B cell (primary cell): ENCODE data around the gene ATRNL1. TPM values are rescaled to one million over a fixed set of nuclear protein-coding genes. Genes with fewer than 3 reads are reported as not detected.

Source experiments
- ATAC-seq: fragments of 200-7000 bp; cut with Tn5 transposase; one replicate; pipeline ENCODE4 v1.10.0; 2021; ENCODE audit warnings: low read depth, mild to moderate bottlenecking, moderate number of reproducible peaks, moderate library complexity
- CTCF ChIA-PET: fragments of 350-600 bp; sonication (Branson Sonifier 250); formaldehyde crosslinking; loops from one replicate; lab custom pipeline; 2021; ENCODE audit warnings: antibody characterized with exemption, inconsistent platforms; lab: Charles Lee
- POLR2A ChIA-PET: fragments of 350-600 bp; sonication (Branson Sonifier 250); formaldehyde crosslinking; loops from one replicate; lab custom pipeline; 2021; ENCODE audit warnings: antibody characterized with exemption; lab: Charles Lee
- DNase-seq: peaks from one replicate; pipeline ENCODE4 v3.0.0; 2013
- H2AFZ ChIP-seq: 2 replicates; pipeline ENCODE4 v1.6.1; 2012; ENCODE audit warnings: mild to moderate bottlenecking, low read depth, low read length; ENCODE audit not compliant: insufficient read depth, poor library complexity, severe bottlenecking
- H3K27ac ChIP-seq, 2 donors: 1 replicate in 1 of 2; 2 replicates in 1 of 2; pipeline ENCODE4 v1.5.1; 2012 to 2013; ENCODE audit warnings: low read length in 2 of 2, mild to moderate bottlenecking in 2 of 2, moderate library complexity in 1 of 2
- H3K27me3 ChIP-seq, 4 experiments: fragments of 200-600 bp in 1 of 4; sonication (generic) in 1 of 4; replicated peaks in 1 of 4; 1 replicate in 2 of 4; 2 replicates in 2 of 4; pipeline versions ENCODE4 v1.6.1 to v1.7.0; 2013 to 2016; ENCODE audit warnings: low read length in 3 of 4, mild to moderate bottlenecking in 2 of 4, mixed read lengths in 1 of 4, moderate library complexity in 1 of 4; ENCODE audit not compliant: insufficient read depth in 4 of 4, control insufficient read depth in 3 of 4; ENCODE audit errors: control extremely low read depth in 1 of 4
- H3K36me3 ChIP-seq, 2 experiments: replicated peaks in 1 of 2; 1 replicate in 1 of 2; 2 replicates in 1 of 2; pipeline versions ENCODE4 v1.6.1 to v1.7.1; 2013; ENCODE audit warnings: low read length in 1 of 2; ENCODE audit not compliant: insufficient read depth in 2 of 2, control insufficient read depth in 1 of 2; ENCODE audit errors: control extremely low read depth in 1 of 2, extremely low read depth in 1 of 2
- H3K4me1 ChIP-seq, 2 donors: fragments of 200-600 bp in 1 of 2; sonication (generic) in 1 of 2; 1 replicate in 1 of 2; 2 replicates in 1 of 2; pipeline versions ENCODE4 v1.5.1 to v1.6.1; 2013 to 2017; ENCODE audit warnings: low read length in 2 of 2; ENCODE audit not compliant: control insufficient read depth in 2 of 2, insufficient read depth in 2 of 2
- H3K4me2 ChIP-seq: replicated peaks from 2 replicates; pipeline ENCODE3; 2012; ENCODE audit warnings: mild to moderate bottlenecking, low read depth, low read length; ENCODE audit not compliant: poor library complexity, severe bottlenecking
- H3K4me3 ChIP-seq, 5 experiments: fragments of 200-600 bp in 1 of 5; sonication (generic) in 1 of 5; 1 replicate in 3 of 5; 2 replicates in 2 of 5; pipeline versions ENCODE4 v1.5.1 to v1.7.0; 2011 to 2016; ENCODE audit warnings: low read length in 4 of 5, mild to moderate bottlenecking in 4 of 5, low read depth in 2 of 5, control low read depth in 1 of 5, moderate library complexity in 1 of 5; ENCODE audit not compliant: insufficient read depth in 1 of 5; ENCODE audit errors: control extremely low read depth in 1 of 5, extremely low read depth in 1 of 5
- H3K79me2 ChIP-seq: fragments of 200-600 bp; sonication (generic); one replicate; pipeline ENCODE4 v1.6.0; 2016; ENCODE audit warnings: low read length; ENCODE audit not compliant: control insufficient read depth, insufficient read depth
- H3K9ac ChIP-seq: fragments of 200-600 bp; sonication (generic); 2 replicates; pipeline ENCODE4 v1.6.1; 2017; ENCODE audit warnings: mild to moderate bottlenecking, low read length, moderate library complexity
- H3K9me3 ChIP-seq, 3 donors: one replicate each; pipeline versions ENCODE4 v1.6.1 to v1.7.1; 2013; ENCODE audit warnings: low read length in 2 of 3; ENCODE audit not compliant: control insufficient read depth in 2 of 3, insufficient read depth in 1 of 3; ENCODE audit errors: control extremely low read depth in 1 of 3
- H4K20me1 ChIP-seq: 2 replicates; pipeline ENCODE4 v1.6.0; 2012; ENCODE audit warnings: mild to moderate bottlenecking, low read length; ENCODE audit not compliant: insufficient read depth, control insufficient read depth, poor library complexity, severe bottlenecking
- H3K27ac Mint-ChIP-seq: one replicate; pipeline ENCODE4 v1.8.0; 2021; ENCODE audit warnings: mixed read lengths
- H3K27me3 Mint-ChIP-seq: one replicate; pipeline ENCODE4 v1.8.0; 2021; ENCODE audit warnings: mixed read lengths
- H3K4me1 Mint-ChIP-seq: one replicate; pipeline ENCODE4 v1.8.0; 2021; ENCODE audit warnings: mixed read lengths
- H3K4me3 Mint-ChIP-seq: one replicate; pipeline ENCODE4 v1.8.0; 2021; ENCODE audit warnings: mixed read lengths
- H3K9me3 Mint-ChIP-seq: one replicate; pipeline ENCODE4 v1.8.0; 2022; ENCODE audit warnings: mixed read lengths; ENCODE audit not compliant: insufficient read depth
- EZH2 ChIP-seq: IDR thresholded peaks from 2 replicates; pipeline ENCODE4 v1.6.1; 2012; ENCODE audit warnings: borderline replicate concordance, low read depth, mild to moderate bottlenecking, moderate library complexity, low read length; ENCODE audit not compliant: insufficient read depth, poor library complexity, severe bottlenecking
- WGBS: methylation state at CpG from one replicate; pipeline ENCODE4 v1.1.5; 2013; ENCODE audit warnings: missing lambda C conversion rate; ENCODE audit not compliant: insufficient coverage; 5-methylcytosine and 5-hydroxymethylcytosine counted together
- intact Hi-C: fragments of 100-400 bp; cut with micrococcal nuclease; formaldehyde crosslinking; loops from one replicate; pipeline ENCODE4 v1.10.0; 2022
- polyA plus RNA-seq: library from polyadenylated mRNA; depleted of rRNA; stranded (reverse); fragments of >200 nt; gene quantifications from 2 replicates; pipeline ENCODE4 v1.2.3, GENCODE V29; 2012
- total RNA-seq, 2 donors: library from RNA; stranded (reverse); fragments of 120-200 nt in 1 of 2; gene quantifications; 1 replicate in 1 of 2; 2 replicates in 1 of 2; pipeline versions ENCODE4 v1.2.3 to v1.2.4, GENCODE V29; 2013 to 2022
- TF ChIP-seq, protein P1 (sequence below): fragments of 200-600 bp; IDR thresholded peaks from one replicate; pipeline ENCODE4 v1.8.0; 2022; ENCODE audit warnings: antibody characterized with exemption, mild to moderate bottlenecking

ATRNL1 gene
- total and polyA plus RNA-seq, 2 donors (not counting 1 experiment from before 2014, with no cell fraction given): 0.24 to 2.2 TPM

DNA sequence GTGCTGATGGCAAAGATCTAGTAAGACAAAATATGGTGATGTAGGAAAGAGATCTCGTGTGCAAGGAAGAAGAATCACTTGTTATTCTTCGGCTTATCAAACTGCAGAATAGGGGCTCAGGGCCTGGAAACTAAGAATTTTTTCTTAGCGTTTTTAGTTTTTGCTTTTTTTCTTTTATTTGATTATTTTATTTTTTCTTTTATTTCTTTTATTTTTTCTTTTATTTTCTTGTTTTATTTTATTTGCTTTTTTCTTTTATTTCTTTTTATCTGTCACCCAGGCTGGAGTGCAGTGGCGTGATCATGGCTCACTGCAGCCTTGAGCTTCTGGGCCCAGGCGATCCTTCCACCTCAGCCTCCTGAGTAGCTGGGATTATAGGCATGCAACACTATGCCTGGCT is 70.0 kb downstream of the ATRNL1 start:
- peaks cover 7% of the 10 kb centered on the region for H3K27me3 Mint-ChIP-seq
- CTCF ChIA-PET: no interaction called here

DNA sequence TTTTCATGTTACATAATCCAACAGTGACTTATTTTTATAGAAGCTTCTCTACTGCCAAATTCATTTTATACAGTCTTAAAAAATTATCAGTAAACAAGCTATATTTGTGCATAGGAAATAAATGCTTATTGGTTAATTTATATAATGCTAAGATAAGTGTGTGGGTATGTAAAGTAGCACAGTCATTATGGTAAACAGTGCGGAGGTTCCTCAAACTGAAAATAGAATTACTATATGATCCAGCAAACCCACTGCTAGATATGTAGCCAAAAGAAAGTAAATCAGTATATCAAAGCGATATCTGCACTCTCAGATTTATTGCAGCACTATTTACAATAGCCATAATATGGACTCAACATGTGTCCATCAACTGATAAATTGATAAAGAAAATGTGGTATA is 71.1 kb downstream of the ATRNL1 start:
- no peaks in the 10 kb centered on the region for H3K79me2 ChIP-seq
- H3K27ac Mint-ChIP-seq: no peak overlapping the region
- H3K4me1 Mint-ChIP-seq: no peaks in the 10 kb centered on the region
- CTCF ChIA-PET: no interaction called here
- no peaks in the 10 kb centered on the region for H4K20me1 ChIP-seq
- no peaks in the 10 kb centered on the region for H3K9me3 Mint-ChIP-seq
- no peaks in the 10 kb centered on the region for H3K9me3 ChIP-seq
- POLR2A ChIA-PET: no interaction called here
- no peak overlapping the region for H3K4me3 Mint-ChIP-seq
- no peak for ATAC-seq
- no peak overlapping the region for H3K4me3 ChIP-seq
- no peak overlapping the region for H3K4me2 ChIP-seq
- no CpG with 5 or more reads among the region's 2 CpGs for WGBS
- peaks cover 3% of the 10 kb centered on the region for H3K27me3 Mint-ChIP-seq
- no peaks in the 10 kb centered on the region for H3K36me3 ChIP-seq
- H3K9ac ChIP-seq: no peak overlapping the region
- TF ChIP-seq, protein P1, sequence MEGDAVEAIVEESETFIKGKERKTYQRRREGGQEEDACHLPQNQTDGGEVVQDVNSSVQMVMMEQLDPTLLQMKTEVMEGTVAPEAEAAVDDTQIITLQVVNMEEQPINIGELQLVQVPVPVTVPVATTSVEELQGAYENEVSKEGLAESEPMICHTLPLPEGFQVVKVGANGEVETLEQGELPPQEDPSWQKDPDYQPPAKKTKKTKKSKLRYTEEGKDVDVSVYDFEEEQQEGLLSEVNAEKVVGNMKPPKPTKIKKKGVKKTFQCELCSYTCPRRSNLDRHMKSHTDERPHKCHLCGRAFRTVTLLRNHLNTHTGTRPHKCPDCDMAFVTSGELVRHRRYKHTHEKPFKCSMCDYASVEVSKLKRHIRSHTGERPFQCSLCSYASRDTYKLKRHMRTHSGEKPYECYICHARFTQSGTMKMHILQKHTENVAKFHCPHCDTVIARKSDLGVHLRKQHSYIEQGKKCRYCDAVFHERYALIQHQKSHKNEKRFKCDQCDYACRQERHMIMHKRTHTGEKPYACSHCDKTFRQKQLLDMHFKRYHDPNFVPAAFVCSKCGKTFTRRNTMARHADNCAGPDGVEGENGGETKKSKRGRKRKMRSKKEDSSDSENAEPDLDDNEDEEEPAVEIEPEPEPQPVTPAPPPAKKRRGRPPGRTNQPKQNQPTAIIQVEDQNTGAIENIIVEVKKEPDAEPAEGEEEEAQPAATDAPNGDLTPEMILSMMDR: no peak
- TF ChIP-seq EZH2: no peak
- no peak overlapping the region for H3K27ac ChIP-seq
- DNase-seq: no peak
- H3K27me3 ChIP-seq: no peaks in the 10 kb centered on the region
- H3K4me1 ChIP-seq: no peaks in the 10 kb centered on the region
- intact Hi-C loops: no loop called here
- no peak overlapping the region for H2AFZ ChIP-seq

More for the DNA sequence above, 70.0 kb downstream of the ATRNL1 start:
- Mint-ChIP-seq H3K4me1 (no peaks in the 10 kb centered on the region), H3K4me3 (no peak overlapping the region), H3K27ac (no peak overlapping the region), H3K9me3 (no peaks in the 10 kb centered on the region)
- POLR2A ChIA-PET: no interaction called here
- ATAC-seq (no peak), DNase-seq (no peak)
- intact Hi-C loops: no loop called here
- no peak overlapping the region for H3K27ac ChIP-seq
- H3K27me3 ChIP-seq: no peaks in the 10 kb centered on the region
- H3K36me3 ChIP-seq: no peaks in the 10 kb centered on the region
- no peaks in the 10 kb centered on the region for H3K9me3 ChIP-seq
- no peak overlapping the region for H3K9ac ChIP-seq
- no peaks in the 10 kb centered on the region for H3K4me1 ChIP-seq
- no peaks in the 10 kb centered on the region for H4K20me1 ChIP-seq
- H3K4me2 ChIP-seq: no peak overlapping the region
- TF ChIP-seq, protein P1: no peak
- TF ChIP-seq EZH2: no peak
- no peak overlapping the region for H2AFZ ChIP-seq
- no peak overlapping the region for H3K4me3 ChIP-seq
- 100% methylated on average over 1 of the region's 5 CpGs for WGBS
- H3K79me2 ChIP-seq: no peaks in the 10 kb centered on the region
